Measurements from ENCODE around the gene INPP4B. TPM values are rescaled to one million over a fixed set of nuclear protein-coding genes. Genes with fewer than 3 reads are reported as not detected.
A peak's percentile ranks its signal among the peaks of the same experiment; 100 is the strongest.

The INPP4B gene
- polyA plus RNA-seq, 1 of the 3 experiments (the other 2 are of a cell fraction) = 0.08 TPM

DNA sequence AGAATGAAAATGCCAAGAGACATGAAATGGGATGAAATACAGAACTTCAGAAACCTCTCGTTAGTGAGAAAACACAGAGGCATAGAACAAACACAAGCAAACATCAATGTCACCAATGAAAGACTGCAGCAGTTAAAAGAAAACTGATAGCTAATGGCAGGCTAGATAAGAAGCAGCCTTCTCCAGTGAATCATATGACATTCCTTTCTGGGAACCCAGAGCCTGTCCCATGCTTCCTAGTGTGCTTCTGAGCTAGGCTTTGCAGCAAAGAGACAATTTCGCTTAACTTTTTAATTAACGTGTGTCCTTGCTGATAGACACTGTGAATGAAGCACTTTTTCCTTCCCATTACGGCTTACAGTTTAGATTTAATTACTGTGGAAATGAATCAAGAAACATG, 765.1 kb downstream of the INPP4B start:
- no peaks in the 10 kb centered on the region for H3K9me2 ChIP-seq
- 0 out of 2 replicates have a peak overlapping the region, but pooled peaks have one; percentile 1 for H3K9ac ChIP-seq
- no peaks in the 10 kb centered on the region for H3K79me2 ChIP-seq (ENCODE audit: insufficient read depth)
- WGBS (ENCODE audit: low lambda C conversion rate) = 31% methylated on average over 4 of the region's 4 CpGs
- peak overlapping the region; percentile 89 for H2AFZ ChIP-seq (ENCODE audit: low read depth)
- H3K4me3 ChIP-seq (ENCODE audit: low read depth in 2 of 2, low read length in 1 of 2) = no peak overlapping the region
- H3K4me1 ChIP-seq (ENCODE audit: control insufficient read depth in 1 of 2, insufficient read depth in 2 of 2, low read depth in 1 of 2, low read length in 1 of 2) = peaks cover 0 to 14% of the 10 kb centered on the region in 2 experiments; a peak in 1 of 4 replicates
- H3K27ac ChIP-seq (ENCODE audit: low read depth in 2 of 2, low read length in 1 of 2) = peak overlapping the region; percentile 26 to 65; a peak in 3 of 4 replicates
- CTCF ChIA-PET = no interaction called here
- H3F3A ChIP-seq (replicated peaks; ENCODE audit: insufficient read depth) = no peaks in the 10 kb centered on the region
- peak overlapping the region; percentile 13; the same call in 1 of the 2 replicates for H3K4me2 ChIP-seq
- TF ChIP-seq, protein P1, sequence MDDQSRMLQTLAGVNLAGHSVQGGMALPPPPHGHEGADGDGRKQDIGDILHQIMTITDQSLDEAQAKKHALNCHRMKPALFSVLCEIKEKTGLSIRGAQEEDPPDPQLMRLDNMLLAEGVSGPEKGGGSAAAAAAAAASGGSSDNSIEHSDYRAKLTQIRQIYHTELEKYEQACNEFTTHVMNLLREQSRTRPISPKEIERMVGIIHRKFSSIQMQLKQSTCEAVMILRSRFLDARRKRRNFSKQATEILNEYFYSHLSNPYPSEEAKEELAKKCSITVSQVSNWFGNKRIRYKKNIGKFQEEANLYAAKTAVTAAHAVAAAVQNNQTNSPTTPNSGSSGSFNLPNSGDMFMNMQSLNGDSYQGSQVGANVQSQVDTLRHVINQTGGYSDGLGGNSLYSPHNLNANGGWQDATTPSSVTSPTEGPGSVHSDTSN (IDR thresholded peaks at IDR 0.05) = peak; percentile 83
- TF ChIP-seq NFIC (IDR thresholded peaks at IDR 0.05; ENCODE audit: borderline replicate concordance) (peak; percentile 10; the same call in 1 of the 2 replicates), RAD21 (IDR thresholded peaks at IDR 0.05; ENCODE audit: low read length) (no peak), FOSL2 (IDR thresholded peaks at IDR 0.05; ENCODE audit: borderline replicate concordance, low read depth) (peak; percentile 43; the same call in 1 of the 2 replicates), EZH2phosphoT487 (IDR thresholded peaks at IDR 0.05; ENCODE audit: borderline replicate concordance, low read depth) (no peak), TEAD4 (IDR thresholded peaks at IDR 0.05; ENCODE audit: borderline replicate concordance, insufficient read depth) (peak; percentile 44; the same call in 1 of the 2 replicates), RXRA (IDR thresholded peaks at IDR 0.05; ENCODE audit: borderline replicate concordance, low read depth) (no peak), TCF12 (IDR thresholded peaks at IDR 0.05) (peak; percentile 84), JUND (IDR thresholded peaks at IDR 0.05) (no peak; the same call in 1 of the 2 replicates), EP300 (IDR thresholded peaks at IDR 0.05; ENCODE audit: borderline replicate concordance in 1 of 2, low read depth in 1 of 2, low read length in 1 of 2) (peak; percentile 23 to 58; a peak in 2 of 4 replicates), POLR2AphosphoS5 (IDR thresholded peaks at IDR 0.05; ENCODE audit: low read depth, low read length) (no peak)
- TF ChIP-seq, protein P2, sequence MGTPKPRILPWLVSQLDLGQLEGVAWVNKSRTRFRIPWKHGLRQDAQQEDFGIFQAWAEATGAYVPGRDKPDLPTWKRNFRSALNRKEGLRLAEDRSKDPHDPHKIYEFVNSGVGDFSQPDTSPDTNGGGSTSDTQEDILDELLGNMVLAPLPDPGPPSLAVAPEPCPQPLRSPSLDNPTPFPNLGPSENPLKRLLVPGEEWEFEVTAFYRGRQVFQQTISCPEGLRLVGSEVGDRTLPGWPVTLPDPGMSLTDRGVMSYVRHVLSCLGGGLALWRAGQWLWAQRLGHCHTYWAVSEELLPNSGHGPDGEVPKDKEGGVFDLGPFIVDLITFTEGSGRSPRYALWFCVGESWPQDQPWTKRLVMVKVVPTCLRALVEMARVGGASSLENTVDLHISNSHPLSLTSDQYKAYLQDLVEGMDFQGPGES (IDR thresholded peaks at IDR 0.05; ENCODE audit: low read depth, low read length) = no peak
- TF ChIP-seq, protein P3, sequence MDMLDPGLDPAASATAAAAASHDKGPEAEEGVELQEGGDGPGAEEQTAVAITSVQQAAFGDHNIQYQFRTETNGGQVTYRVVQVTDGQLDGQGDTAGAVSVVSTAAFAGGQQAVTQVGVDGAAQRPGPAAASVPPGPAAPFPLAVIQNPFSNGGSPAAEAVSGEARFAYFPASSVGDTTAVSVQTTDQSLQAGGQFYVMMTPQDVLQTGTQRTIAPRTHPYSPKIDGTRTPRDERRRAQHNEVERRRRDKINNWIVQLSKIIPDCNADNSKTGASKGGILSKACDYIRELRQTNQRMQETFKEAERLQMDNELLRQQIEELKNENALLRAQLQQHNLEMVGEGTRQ (IDR thresholded peaks at IDR 0.05; ENCODE audit: borderline replicate concordance, low read depth, low read length) = no peak
- no peak for DNase-seq
- H3K9me3 ChIP-seq = no peaks in the 10 kb centered on the region
- POLR2A ChIA-PET = no interaction called here
- no peaks in the 10 kb centered on the region for H3K36me3 ChIP-seq (replicated peaks in 1 of 2; ENCODE audit: control insufficient read depth in 1 of 2, insufficient read depth in 2 of 2, low read length in 1 of 2)
- no peaks in the 10 kb centered on the region for H4K20me1 ChIP-seq (ENCODE audit: insufficient read depth)
- H3K27me3 ChIP-seq (ENCODE audit: insufficient read depth) = no peaks in the 10 kb centered on the region

DNA sequence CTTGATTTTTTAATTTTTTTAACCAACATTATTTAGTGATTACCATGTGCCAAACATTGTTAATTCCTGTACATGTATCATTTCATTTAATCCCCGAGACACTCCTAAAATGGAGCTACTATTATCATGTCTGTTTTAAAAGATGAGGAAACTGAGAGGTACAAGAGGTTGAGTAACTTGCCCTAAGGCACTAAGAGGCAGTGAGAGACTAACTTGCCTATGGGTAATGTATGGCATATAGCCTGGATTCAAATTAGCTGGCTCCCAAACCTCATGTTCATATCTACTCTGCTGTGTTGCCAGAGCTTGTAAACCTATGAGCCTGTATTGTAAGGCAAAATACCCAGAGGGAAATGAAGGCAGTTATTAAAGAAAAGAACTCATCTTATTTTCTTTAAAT, 766.1 kb downstream of the INPP4B start:
- WGBS (ENCODE audit: low lambda C conversion rate) = 92% methylated on average over 1 of the region's 1 CpG
- no peak for DNase-seq
- Histone ChIP-seq H3K9me2 (no peaks in the 10 kb centered on the region), H3K9me3 (no peaks in the 10 kb centered on the region), H3K4me2 (no peak overlapping the region), H3K4me1 (ENCODE audit: control insufficient read depth in 1 of 2, insufficient read depth in 2 of 2, low read depth in 1 of 2, low read length in 1 of 2) (peaks cover 0 to 6% of the 10 kb centered on the region in 2 experiments; a peak in 1 of 4 replicates), H3K4me3 (ENCODE audit: low read depth in 2 of 2, low read length in 1 of 2) (no peak overlapping the region), H4K20me1 (ENCODE audit: insufficient read depth) (no peaks in the 10 kb centered on the region), H2AFZ (ENCODE audit: low read depth) (no peak overlapping the region), H3K27ac (ENCODE audit: low read depth in 2 of 2, low read length in 1 of 2) (no peak overlapping the region), H3F3A (replicated peaks; ENCODE audit: insufficient read depth) (no peaks in the 10 kb centered on the region), H3K9ac (no peak overlapping the region), H3K79me2 (ENCODE audit: insufficient read depth) (no peaks in the 10 kb centered on the region), H3K27me3 (ENCODE audit: insufficient read depth) (no peaks in the 10 kb centered on the region), H3K36me3 (replicated peaks in 1 of 2; ENCODE audit: control insufficient read depth in 1 of 2, insufficient read depth in 2 of 2, low read length in 1 of 2) (no peaks in the 10 kb centered on the region)
- ChIA-PET POLR2A (no interaction called here), CTCF (no interaction called here)
- TF ChIP-seq, protein P2 (IDR thresholded peaks at IDR 0.05; ENCODE audit: low read depth, low read length) = no peak
- TF ChIP-seq TEAD4 (IDR thresholded peaks at IDR 0.05; ENCODE audit: borderline replicate concordance, insufficient read depth) = no peak
- TF ChIP-seq, protein P3 (IDR thresholded peaks at IDR 0.05; ENCODE audit: borderline replicate concordance, low read depth, low read length) = no peak
- TF ChIP-seq, protein P4, sequence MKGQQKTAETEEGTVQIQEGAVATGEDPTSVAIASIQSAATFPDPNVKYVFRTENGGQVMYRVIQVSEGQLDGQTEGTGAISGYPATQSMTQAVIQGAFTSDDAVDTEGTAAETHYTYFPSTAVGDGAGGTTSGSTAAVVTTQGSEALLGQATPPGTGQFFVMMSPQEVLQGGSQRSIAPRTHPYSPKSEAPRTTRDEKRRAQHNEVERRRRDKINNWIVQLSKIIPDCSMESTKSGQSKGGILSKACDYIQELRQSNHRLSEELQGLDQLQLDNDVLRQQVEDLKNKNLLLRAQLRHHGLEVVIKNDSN (IDR thresholded peaks at IDR 0.05; ENCODE audit: borderline replicate concordance, low read depth) = no peak
- no peak for TF ChIP-seq MXI1 (IDR thresholded peaks at IDR 0.05; ENCODE audit: low read depth, low read length)
- no peak for TF ChIP-seq RCOR1 (IDR thresholded peaks at IDR 0.05; ENCODE audit: low read length)
- no peak for TF ChIP-seq RXRA (IDR thresholded peaks at IDR 0.05; ENCODE audit: borderline replicate concordance, low read depth)
- no peak for TF ChIP-seq FOXM1 (IDR thresholded peaks at IDR 0.05; ENCODE audit: low read depth)
- TF ChIP-seq, protein P5, sequence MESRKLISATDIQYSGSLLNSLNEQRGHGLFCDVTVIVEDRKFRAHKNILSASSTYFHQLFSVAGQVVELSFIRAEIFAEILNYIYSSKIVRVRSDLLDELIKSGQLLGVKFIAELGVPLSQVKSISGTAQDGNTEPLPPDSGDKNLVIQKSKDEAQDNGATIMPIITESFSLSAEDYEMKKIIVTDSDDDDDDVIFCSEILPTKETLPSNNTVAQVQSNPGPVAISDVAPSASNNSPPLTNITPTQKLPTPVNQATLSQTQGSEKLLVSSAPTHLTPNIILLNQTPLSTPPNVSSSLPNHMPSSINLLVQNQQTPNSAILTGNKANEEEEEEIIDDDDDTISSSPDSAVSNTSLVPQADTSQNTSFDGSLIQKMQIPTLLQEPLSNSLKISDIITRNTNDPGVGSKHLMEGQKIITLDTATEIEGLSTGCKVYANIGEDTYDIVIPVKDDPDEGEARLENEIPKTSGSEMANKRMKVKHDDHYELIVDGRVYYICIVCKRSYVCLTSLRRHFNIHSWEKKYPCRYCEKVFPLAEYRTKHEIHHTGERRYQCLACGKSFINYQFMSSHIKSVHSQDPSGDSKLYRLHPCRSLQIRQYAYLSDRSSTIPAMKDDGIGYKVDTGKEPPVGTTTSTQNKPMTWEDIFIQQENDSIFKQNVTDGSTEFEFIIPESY (IDR thresholded peaks at IDR 0.05; ENCODE audit: borderline replicate concordance, low read depth) = no peak
